Pancreas (tissue), 10 donors: ENCODE data around the gene LYPD6B. TPM values are rescaled to one million over a fixed set of nuclear protein-coding genes. Genes with fewer than 3 reads are reported as not detected.

ENCODE experiments used
- ATAC-seq, 4 donors: fragments of 200-7000 bp; cut with Tn5 transposase; one replicate each; pipeline versions ENCODE4 v1.8.0 to v1.9.1; 2020; ENCODE audit warnings: mild to moderate bottlenecking in 4 of 4, moderate library complexity in 4 of 4
- DNase-seq, 6 donors: peaks; one replicate each; pipeline ENCODE4 v3.0.0-alpha.2; 2020
- FAIRE-seq: peaks from 2 replicates; lab custom pipeline; 2012; peaks lifted over from hg19 to GRCh38; lab: Jason Lieb, UNC
- H3K27ac ChIP-seq, 4 donors: fragments of 200-600 bp; sonication (generic); 1 replicate in 3 of 4; 2 replicates in 1 of 4; pipeline versions ENCODE4 v1.5.0 to v1.8.0; 2020
- H3K27me3 ChIP-seq, 4 donors: fragments of 200-600 bp; one replicate each; pipeline ENCODE4 v1.8.0; 2021
- H3K36me3 ChIP-seq, 3 donors: fragments of 200-600 bp; sonication (generic) in 1 of 3; one replicate each; pipeline versions ENCODE4 v1.5.0 to v1.8.0; 2020 to 2021
- H3K4me1 ChIP-seq, 3 donors: fragments of 200-600 bp; one replicate each; pipeline ENCODE4 v1.8.0; 2021
- H3K4me3 ChIP-seq, 4 donors: fragments of 200-600 bp; sonication (generic) in 2 of 4; one replicate each; pipeline versions ENCODE4 v1.5.0 to v1.8.0; 2020 to 2021
- H3K9me3 ChIP-seq, 4 donors: fragments of 200-600 bp; one replicate each; pipeline ENCODE4 v1.8.0; 2021
- WGBS, 2 donors: extraction: QIAGEN DNeasy Blood & Tissue Kit; methylation state at CpG; one replicate each; pipeline ENCODE4 v1.1.7; 2013; 5-methylcytosine and 5-hydroxymethylcytosine counted together
- intact Hi-C, 3 donors: fragments of 100-400 bp; cut with DNase I; formaldehyde crosslinking; loops; one replicate each; pipeline versions ENCODE4 v1.11.1 to v1.14.2; 2022
- polyA plus RNA-seq, 2 donors: library from polyadenylated mRNA; stranded (reverse); fragments of 200-250 nt; gene quantifications; one replicate each; pipeline ENCODE4 v1.2.3, GENCODE V29; 2013
- total RNA-seq, 6 donors: library from RNA; stranded (reverse); fragmentation: NEBNext Ultra II Directional in 4 of 6; extraction: Animal tissue kit (Norgen Biotek cat#: 25700) in 4 of 6; gene quantifications; one replicate each; pipeline versions ENCODE4 v1.2.1 to v1.2.4, GENCODE V29; 2021 to 2023
- TF ChIP-seq, protein P1 (sequence below), 4 donors: fragments of 200-600 bp; sonication (generic) in 3 of 4; IDR thresholded peaks; one replicate each; pipeline versions ENCODE4 v1.5.0 to v1.8.0; 2021; ENCODE audit warnings: antibody characterized with exemption in 4 of 4
- donor health status: healthy with polysubstance abuse.
- donor health status: DM: no; HTN: no; CAD: no; lungs with moderate emphysema.
- donor health status: DM: no; HTN: no; CAD: no.
- donor health status: control.
- donor health status: control.
- donor health status: Bipolar disorder and iron deficiency.
- donor health status: DM: yes; HTN: yes; CAD: no.
- donor health status: DM: no; HTN: no; CAD: no.
- donor health status: DM: no; HTN: no; CAD: no.
- donor health status: DM: yes; HTN: yes; CAD: no.

LYPD6B gene
- total and polyA plus RNA-seq, 8 donors, result 3.0 to 8.1 (median 4.6) TPM

DNA sequence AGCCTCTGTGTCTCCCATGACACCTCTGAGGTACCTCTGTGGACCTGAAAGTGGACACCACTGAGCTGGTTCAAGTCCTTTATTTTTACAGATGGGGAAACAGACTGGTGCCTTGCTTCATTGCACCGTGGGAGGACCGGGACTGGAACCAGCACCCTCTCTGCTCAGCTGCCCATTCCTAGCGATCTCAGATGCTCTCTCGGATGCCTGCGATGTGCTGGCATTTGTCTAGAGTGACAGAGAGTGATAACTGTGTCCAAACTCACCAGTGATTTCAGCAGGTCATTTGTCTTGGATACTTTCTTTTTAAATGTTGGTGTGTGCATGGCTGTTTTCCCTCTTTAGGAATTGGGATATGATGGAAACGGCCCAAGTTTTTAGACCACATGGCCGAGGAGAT lies 30.1 kb upstream of the LYPD6B start:
- DNase-seq (no peak), ATAC-seq (no peak), FAIRE-seq (no peak)
- WGBS, 2 donors, result 70 to 75% methylated on average over 7 of the region's 7 CpGs
- no peaks in the 10 kb centered on the region for H3K27me3 ChIP-seq
- no peak overlapping the region for H3K27ac ChIP-seq
- TF ChIP-seq, protein P1, sequence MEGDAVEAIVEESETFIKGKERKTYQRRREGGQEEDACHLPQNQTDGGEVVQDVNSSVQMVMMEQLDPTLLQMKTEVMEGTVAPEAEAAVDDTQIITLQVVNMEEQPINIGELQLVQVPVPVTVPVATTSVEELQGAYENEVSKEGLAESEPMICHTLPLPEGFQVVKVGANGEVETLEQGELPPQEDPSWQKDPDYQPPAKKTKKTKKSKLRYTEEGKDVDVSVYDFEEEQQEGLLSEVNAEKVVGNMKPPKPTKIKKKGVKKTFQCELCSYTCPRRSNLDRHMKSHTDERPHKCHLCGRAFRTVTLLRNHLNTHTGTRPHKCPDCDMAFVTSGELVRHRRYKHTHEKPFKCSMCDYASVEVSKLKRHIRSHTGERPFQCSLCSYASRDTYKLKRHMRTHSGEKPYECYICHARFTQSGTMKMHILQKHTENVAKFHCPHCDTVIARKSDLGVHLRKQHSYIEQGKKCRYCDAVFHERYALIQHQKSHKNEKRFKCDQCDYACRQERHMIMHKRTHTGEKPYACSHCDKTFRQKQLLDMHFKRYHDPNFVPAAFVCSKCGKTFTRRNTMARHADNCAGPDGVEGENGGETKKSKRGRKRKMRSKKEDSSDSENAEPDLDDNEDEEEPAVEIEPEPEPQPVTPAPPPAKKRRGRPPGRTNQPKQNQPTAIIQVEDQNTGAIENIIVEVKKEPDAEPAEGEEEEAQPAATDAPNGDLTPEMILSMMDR (IDR thresholded peaks at IDR 0.05), result no peak
- no peak overlapping the region for H3K4me3 ChIP-seq
- no peaks in the 10 kb centered on the region for H3K36me3 ChIP-seq
- H3K9me3 ChIP-seq, result no peaks in the 10 kb centered on the region
- H3K4me1 ChIP-seq, result no peaks in the 10 kb centered on the region
- intact Hi-C loops, result no loop called here

DNA sequence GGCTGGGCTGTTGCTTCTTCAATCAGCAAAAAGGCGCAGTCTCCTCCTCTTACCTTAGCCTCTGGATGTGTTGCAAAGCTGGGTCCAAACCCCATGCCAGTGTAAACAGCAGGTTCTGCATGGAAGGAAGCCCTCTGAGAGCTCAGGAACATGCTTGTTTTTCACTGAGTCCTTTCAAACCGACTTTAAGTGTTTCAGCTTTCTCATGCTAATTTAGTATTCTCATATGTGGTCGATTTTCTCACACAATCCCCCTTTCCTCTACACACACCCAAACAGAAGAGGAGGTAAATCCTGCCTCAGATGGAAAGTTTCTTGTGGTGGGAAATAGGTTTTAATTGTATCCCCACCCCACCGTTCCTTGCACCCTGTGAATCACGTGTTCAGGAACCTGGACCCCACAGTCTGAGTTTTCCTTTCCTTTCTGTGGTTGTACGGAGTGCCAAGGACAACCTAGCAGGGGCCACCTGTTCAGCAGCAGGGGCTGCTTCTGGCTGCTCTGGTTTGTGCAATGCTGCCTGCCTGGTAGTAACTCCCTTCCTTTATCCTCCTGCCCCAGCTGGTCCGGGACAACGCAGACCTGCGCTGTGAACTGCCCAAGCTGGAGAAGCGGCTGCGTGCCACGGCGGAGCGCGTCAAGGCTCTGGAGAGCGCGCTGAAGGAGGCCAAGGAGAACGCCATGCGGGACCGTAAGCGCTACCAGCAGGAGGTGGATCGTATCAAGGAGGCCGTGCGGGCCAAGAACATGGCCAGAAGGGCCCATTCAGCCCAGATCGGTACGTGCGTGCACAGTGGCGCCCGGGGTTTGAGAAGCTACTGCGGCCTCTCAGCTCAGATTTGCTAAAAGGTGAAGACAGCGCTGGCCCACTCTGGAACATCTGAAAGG lies 28.7 kb upstream of the LYPD6B start:
- ATAC-seq (no peak), FAIRE-seq (no peak), DNase-seq (no peak)
- WGBS, 2 donors, result 92 to 94% methylated on average over 31 of the region's 31 CpGs
- Histone ChIP-seq H3K27me3 (no peaks in the 10 kb centered on the region), H3K36me3 (no peaks in the 10 kb centered on the region), H3K4me3 (no peak overlapping the region), H3K9me3 (no peaks in the 10 kb centered on the region), H3K4me1 (no peaks in the 10 kb centered on the region), H3K27ac (no peak overlapping the region)
- TF ChIP-seq, protein P1 (IDR thresholded peaks at IDR 0.05), result no peak
- intact Hi-C loops, result no loop called here

DNA sequence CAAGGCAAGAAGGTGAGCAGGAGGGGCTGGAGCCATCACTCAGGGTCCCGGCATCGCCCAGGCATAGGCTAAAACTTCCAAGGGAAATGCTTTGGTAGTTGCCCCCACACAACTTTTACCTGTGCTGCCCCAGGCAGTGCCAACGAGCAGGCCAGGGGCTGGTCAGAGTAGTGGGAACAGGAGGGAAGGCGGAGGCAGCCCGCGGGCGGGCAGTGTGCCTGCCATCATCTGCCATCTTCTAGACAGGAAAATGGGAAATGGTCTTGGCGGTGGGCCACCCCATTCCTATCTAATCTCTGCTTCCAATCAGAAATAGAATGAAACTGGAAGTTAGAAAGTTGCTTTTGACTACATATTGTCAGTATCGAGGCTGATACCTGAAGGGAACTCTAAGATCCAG lies 26.0 kb upstream of the LYPD6B start:
- H3K36me3 ChIP-seq, result no peaks in the 10 kb centered on the region
- H3K27me3 ChIP-seq, result no peaks in the 10 kb centered on the region
- 87 to 88% methylated on average over 9 of the region's 9 CpGs for WGBS, 2 donors
- no peaks in the 10 kb centered on the region for H3K4me1 ChIP-seq
- H3K4me3 ChIP-seq, result no peak overlapping the region
- no peak overlapping the region for H3K27ac ChIP-seq
- no peaks in the 10 kb centered on the region for H3K9me3 ChIP-seq
- no peak for FAIRE-seq
- no peak for ATAC-seq
- DNase-seq, result no peak
- intact Hi-C loops, result no loop called here
- TF ChIP-seq, protein P1 (IDR thresholded peaks at IDR 0.05), result no peak

DNA sequence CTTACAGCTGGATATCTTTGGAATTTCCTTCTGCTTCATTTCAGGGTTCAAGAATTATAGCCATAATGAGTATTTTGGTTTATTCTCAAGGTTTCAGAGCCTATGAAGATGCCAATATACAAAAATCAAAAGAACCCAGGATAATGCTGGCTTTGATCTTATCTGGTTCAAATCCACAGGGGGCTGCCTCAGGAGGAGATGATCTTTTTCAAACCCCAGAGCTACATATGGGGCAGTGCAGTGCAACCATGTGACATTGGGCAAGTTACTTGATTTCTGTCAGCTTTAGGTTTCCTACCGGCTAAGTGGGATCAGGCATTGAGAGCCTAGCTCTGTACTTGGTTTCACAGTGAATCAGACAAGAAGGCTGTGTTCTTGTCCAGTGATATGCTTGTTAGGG lies 23.0 kb upstream of the LYPD6B start:
- intact Hi-C loops, result loop anchor here in 2 of 3 donors (5.0 kb wide), 3 partner anchors 297 to 547 kb away; no protein-coding TSS in a partner anchor
- Histone ChIP-seq H3K27me3 (no peaks in the 10 kb centered on the region), H3K9me3 (no peaks in the 10 kb centered on the region), H3K4me1 (no peaks in the 10 kb centered on the region), H3K4me3 (no peak overlapping the region), H3K27ac (no peak overlapping the region), H3K36me3 (no peaks in the 10 kb centered on the region)
- ATAC-seq (no peak), DNase-seq (no peak), FAIRE-seq (no peak)
- 85 to 96% methylated on average over 1 of the region's 1 CpG for WGBS, 2 donors
- TF ChIP-seq, protein P1 (IDR thresholded peaks at IDR 0.05), result no peak
